OCI-LY3 (cell line): ENCODE results near the gene TRIM50.

ENCODE experiments used
- CTCF ChIP-seq: fragments of 200-600, 300-600 bp; sonication (generic); IDR thresholded peaks from 2 replicates; pipeline ENCODE4 v1.5.1; 2014; ENCODE audit warnings: antibody characterized with exemption, low read length, low read depth
- EZH2phosphoT487 ChIP-seq: fragments of 200-600 bp; shearing (Covaris generic); IDR thresholded peaks from 2 replicates; pipeline ENCODE4 v1.6.1; 2018; ENCODE audit warnings: antibody characterized with exemption, mixed run types, low read depth

GRCh38 chr7:73338321-73338720, 10.4 kb upstream of the TRIM50 start:
- no peak for TF ChIP-seq CTCF
- no peak for TF ChIP-seq EZH2phosphoT487
